ENCODE results near the gene HLA-DPA1.

Gene HLA-DPA1

GRCh38 chr6:33080127-33081089 lies 7.0 kb upstream of the HLA-DPA1 start:
- peak overlapping the region; percentile 89 for H3K27ac Mint-ChIP-seq
- H3K4me1 Mint-ChIP-seq (ENCODE audit: low read depth) = peaks cover 74% of the 10 kb centered on the region
- intact Hi-C loops (cut with micrococcal nuclease) = no loop called here
- H3K27me3 Mint-ChIP-seq = no peaks in the 10 kb centered on the region
- H3K9me3 Mint-ChIP-seq = no peaks in the 10 kb centered on the region
- peaks cover 98% of the 10 kb centered on the region for H3K36me3 Mint-ChIP-seq (ENCODE audit: low read depth)
- H3K4me3 Mint-ChIP-seq = peak overlapping the region; percentile 81

GRCh38 chr6:33079580-33079979 lies 6.1 kb upstream of the HLA-DPA1 start:
- Mint-ChIP-seq H3K4me3 (peak overlapping the region; percentile 81), H3K9me3 (no peaks in the 10 kb centered on the region), H3K27ac (peak overlapping the region; percentile 89), H3K4me1 (ENCODE audit: low read depth) (peaks cover 72% of the 10 kb centered on the region), H3K27me3 (no peaks in the 10 kb centered on the region), H3K36me3 (ENCODE audit: low read depth) (peaks cover 90% of the 10 kb centered on the region)
- intact Hi-C loops (cut with micrococcal nuclease) = no loop called here

GRCh38 chr6:33078919-33079521 lies 5.6 kb upstream of the HLA-DPA1 start:
- intact Hi-C loops (cut with micrococcal nuclease) = no loop called here
- Mint-ChIP-seq H3K27ac (peak overlapping the region; percentile 89), H3K36me3 (ENCODE audit: low read depth) (peaks cover 84% of the 10 kb centered on the region), H3K9me3 (no peaks in the 10 kb centered on the region), H3K27me3 (no peaks in the 10 kb centered on the region), H3K4me1 (ENCODE audit: low read depth) (peaks cover 70% of the 10 kb centered on the region), H3K4me3 (peak overlapping the region; percentile 81)

- H3K27me3 Mint-ChIP-seq = no peaks in the 10 kb centered on the region
- intact Hi-C loops (cut with micrococcal nuclease) = no loop called here
- peak overlapping the region; percentile 89 for H3K27ac Mint-ChIP-seq
- H3K36me3 Mint-ChIP-seq (ENCODE audit: low read depth) = peaks cover 81% of the 10 kb centered on the region
- H3K9me3 Mint-ChIP-seq = no peaks in the 10 kb centered on the region
- H3K4me1 Mint-ChIP-seq (ENCODE audit: low read depth) = peaks cover 66% of the 10 kb centered on the region
- H3K4me3 Mint-ChIP-seq = peak overlapping the region; percentile 81
These were observed 5.0 kb upstream of the HLA-DPA1 start for GRCh38 chr6:33078442-33078841.

- peaks cover 81% of the 10 kb centered on the region for H3K36me3 Mint-ChIP-seq (ENCODE audit: low read depth)
- intact Hi-C loops (cut with micrococcal nuclease) = no loop called here
- peaks cover 61% of the 10 kb centered on the region for H3K4me1 Mint-ChIP-seq (ENCODE audit: low read depth)
- H3K9me3 Mint-ChIP-seq = no peaks in the 10 kb centered on the region
- H3K4me3 Mint-ChIP-seq = peak overlapping the region; percentile 81
- no peaks in the 10 kb centered on the region for H3K27me3 Mint-ChIP-seq
- peak overlapping the region; percentile 89 for H3K27ac Mint-ChIP-seq
These were observed 4.5 kb upstream of the HLA-DPA1 start for GRCh38 chr6:33077908-33078307.

GRCh38 chr6:33076406-33076934 lies 3.0 kb upstream of the HLA-DPA1 start:
- no peaks in the 10 kb centered on the region for H3K9me3 Mint-ChIP-seq

GRCh38 chr6:33075568-33076405 lies 2.3 kb upstream of the HLA-DPA1 start, which contains the start of gene HLA-DPB1:
HLA-DPB1 (plus strand) TSS chr6:33075990; CDS start chr6:33076042, 52 bp downstream.
- intact Hi-C loops (cut with micrococcal nuclease) = loop anchor here (1.0 kb wide), 1 partner anchor 56 kb away; no protein-coding TSS in a partner anchor
- peak within 1 kb of the TSS; percentile 92 for H3K4me3 Mint-ChIP-seq
- H3K27me3 Mint-ChIP-seq = no peaks in the 10 kb centered on the region
- H3K36me3 Mint-ChIP-seq (ENCODE audit: low read depth) = peaks cover 81% of the 10 kb centered on the region
- peak within 1 kb of the TSS; percentile 89 for H3K27ac Mint-ChIP-seq
- no peaks in the 10 kb centered on the region for H3K9me3 Mint-ChIP-seq
- peaks cover 40% of the 10 kb centered on the region for H3K4me1 Mint-ChIP-seq (ENCODE audit: low read depth)

More at GRCh38 chr6:33076406-33076934, 3.0 kb upstream of the HLA-DPA1 start:
- H3K27me3 Mint-ChIP-seq = no peaks in the 10 kb centered on the region
- H3K4me3 Mint-ChIP-seq = peak overlapping the region; percentile 92
- peaks cover 47% of the 10 kb centered on the region for H3K4me1 Mint-ChIP-seq (ENCODE audit: low read depth)
- intact Hi-C loops (cut with micrococcal nuclease) = no loop called here
- H3K36me3 Mint-ChIP-seq (ENCODE audit: low read depth) = peaks cover 81% of the 10 kb centered on the region
- H3K27ac Mint-ChIP-seq = peak overlapping the region; percentile 89

GRCh38 chr6:33075208-33075567 lies 1.7 kb upstream of the HLA-DPA1 start:
- Mint-ChIP-seq H3K36me3 (ENCODE audit: low read depth) (peaks cover 81% of the 10 kb centered on the region), H3K9me3 (no peaks in the 10 kb centered on the region), H3K27ac (peak overlapping the region; percentile 89), H3K4me1 (ENCODE audit: low read depth) (peaks cover 34% of the 10 kb centered on the region), H3K4me3 (peak overlapping the region; percentile 92), H3K27me3 (no peaks in the 10 kb centered on the region)
- intact Hi-C loops (cut with micrococcal nuclease) = loop anchor here (1.0 kb wide), 1 partner anchor 56 kb away; no protein-coding TSS in a partner anchor

GRCh38 chr6:33072508-33073100 lies 845 bp downstream of the HLA-DPA1 start:
- Mint-ChIP-seq H3K4me3 (peak overlapping the region; percentile 95), H3K9me3 (no peaks in the 10 kb centered on the region), H3K4me1 (ENCODE audit: low read depth) (peaks cover 35% of the 10 kb centered on the region), H3K27me3 (no peaks in the 10 kb centered on the region), H3K36me3 (ENCODE audit: low read depth) (peaks cover 81% of the 10 kb centered on the region), H3K27ac (peak overlapping the region; percentile 97)
- intact Hi-C loops (cut with micrococcal nuclease) = loop anchor here (2.0 kb wide), 1 partner anchor 44 kb away; no protein-coding TSS in a partner anchor

GRCh38 chr6:33071569-33071968 lies 1.9 kb downstream of the HLA-DPA1 start:
- peaks cover 81% of the 10 kb centered on the region for H3K36me3 Mint-ChIP-seq (ENCODE audit: low read depth)
- intact Hi-C loops (cut with micrococcal nuclease) = loop anchor here (1.0 kb wide), 1 partner anchor 56 kb away; no protein-coding TSS in a partner anchor
- no peaks in the 10 kb centered on the region for H3K27me3 Mint-ChIP-seq
- peak overlapping the region; percentile 95 for H3K4me3 Mint-ChIP-seq
- H3K4me1 Mint-ChIP-seq (ENCODE audit: low read depth) = peaks cover 42% of the 10 kb centered on the region
- peak overlapping the region; percentile 97 for H3K27ac Mint-ChIP-seq
- no peaks in the 10 kb centered on the region for H3K9me3 Mint-ChIP-seq

- Mint-ChIP-seq H3K36me3 (ENCODE audit: low read depth) (peaks cover 81% of the 10 kb centered on the region), H3K27me3 (no peaks in the 10 kb centered on the region), H3K4me3 (peak overlapping the region; percentile 95), H3K4me1 (ENCODE audit: low read depth) (peaks cover 49% of the 10 kb centered on the region), H3K9me3 (no peaks in the 10 kb centered on the region), H3K27ac (peak overlapping the region; percentile 97)
- intact Hi-C loops (cut with micrococcal nuclease) = loop anchor here (1.0 kb wide), 1 partner anchor 56 kb away; no protein-coding TSS in a partner anchor
These were observed 2.5 kb downstream of the HLA-DPA1 start for GRCh38 chr6:33070909-33071308.

- no peaks in the 10 kb centered on the region for H3K9me3 Mint-ChIP-seq
- intact Hi-C loops (cut with micrococcal nuclease) = no loop called here
- H3K4me3 Mint-ChIP-seq = peak overlapping the region; percentile 95
- peaks cover 55% of the 10 kb centered on the region for H3K4me1 Mint-ChIP-seq (ENCODE audit: low read depth)
- H3K36me3 Mint-ChIP-seq (ENCODE audit: low read depth) = peaks cover 96% of the 10 kb centered on the region
- peak overlapping the region; percentile 97 for H3K27ac Mint-ChIP-seq
- H3K27me3 Mint-ChIP-seq = no peaks in the 10 kb centered on the region
These were observed 4.3 kb downstream of the HLA-DPA1 start for GRCh38 chr6:33069021-33069738.
